ENCODE data around the gene OSR1. TPM values are rescaled to one million over a fixed set of nuclear protein-coding genes. Genes with fewer than 3 reads are reported as not detected.

OSR1 gene
- total RNA-seq, 6 experiments from 2014 or later, result 0.10 to 0.51 (median 0.12) TPM; not detected in 1

DNA sequence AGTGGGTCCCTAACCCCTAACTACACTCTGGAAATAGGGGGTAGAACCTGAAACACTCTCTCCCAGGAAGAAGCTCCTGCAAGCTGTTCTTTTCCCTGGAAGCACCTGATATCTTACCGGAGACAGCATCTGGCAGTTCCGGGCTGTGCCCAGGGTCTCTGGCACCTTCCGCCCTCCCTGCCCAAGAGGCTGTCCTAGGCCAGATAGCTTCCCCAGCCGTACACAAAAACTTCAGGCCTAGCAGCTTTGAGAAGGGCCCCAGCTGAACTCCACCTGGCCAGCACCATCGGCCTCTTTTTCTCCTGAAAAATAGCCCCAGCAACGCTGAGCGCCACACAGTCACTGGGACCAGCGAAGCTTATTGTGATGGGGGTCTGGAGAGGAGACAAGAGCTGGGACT, 9.7 kb downstream of the OSR1 start:
- Histone ChIP-seq H3K27me3 (peaks cover 7 to 27% of the 10 kb centered on the region in 2 donors), H3K4me1 (peaks cover 0 to 20% (median 7%) of the 10 kb centered on the region in 4 donors), H3K9me3 (no peaks in the 10 kb centered on the region), H3K27ac (peak overlapping the region in 1 of 3 donors; percentile 92), H3K4me3 (no peak overlapping the region), H3K36me3 (no peaks in the 10 kb centered on the region)
- ATAC-seq (no peak), DNase-seq (no peak)
- intact Hi-C loops (cut with DNase I), result no loop called here
- 80% methylated on average over 5 of the region's 8 CpGs for WGBS (ENCODE audit: insufficient coverage, low coverage, low lambda C conversion rate, missing lambda C conversion rate)
- no peak for TF ChIP-seq POLR2A (IDR thresholded peaks at IDR 0.05)
- TF ChIP-seq, protein P1, sequence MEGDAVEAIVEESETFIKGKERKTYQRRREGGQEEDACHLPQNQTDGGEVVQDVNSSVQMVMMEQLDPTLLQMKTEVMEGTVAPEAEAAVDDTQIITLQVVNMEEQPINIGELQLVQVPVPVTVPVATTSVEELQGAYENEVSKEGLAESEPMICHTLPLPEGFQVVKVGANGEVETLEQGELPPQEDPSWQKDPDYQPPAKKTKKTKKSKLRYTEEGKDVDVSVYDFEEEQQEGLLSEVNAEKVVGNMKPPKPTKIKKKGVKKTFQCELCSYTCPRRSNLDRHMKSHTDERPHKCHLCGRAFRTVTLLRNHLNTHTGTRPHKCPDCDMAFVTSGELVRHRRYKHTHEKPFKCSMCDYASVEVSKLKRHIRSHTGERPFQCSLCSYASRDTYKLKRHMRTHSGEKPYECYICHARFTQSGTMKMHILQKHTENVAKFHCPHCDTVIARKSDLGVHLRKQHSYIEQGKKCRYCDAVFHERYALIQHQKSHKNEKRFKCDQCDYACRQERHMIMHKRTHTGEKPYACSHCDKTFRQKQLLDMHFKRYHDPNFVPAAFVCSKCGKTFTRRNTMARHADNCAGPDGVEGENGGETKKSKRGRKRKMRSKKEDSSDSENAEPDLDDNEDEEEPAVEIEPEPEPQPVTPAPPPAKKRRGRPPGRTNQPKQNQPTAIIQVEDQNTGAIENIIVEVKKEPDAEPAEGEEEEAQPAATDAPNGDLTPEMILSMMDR (IDR thresholded peaks at IDR 0.05), result no peak

DNA sequence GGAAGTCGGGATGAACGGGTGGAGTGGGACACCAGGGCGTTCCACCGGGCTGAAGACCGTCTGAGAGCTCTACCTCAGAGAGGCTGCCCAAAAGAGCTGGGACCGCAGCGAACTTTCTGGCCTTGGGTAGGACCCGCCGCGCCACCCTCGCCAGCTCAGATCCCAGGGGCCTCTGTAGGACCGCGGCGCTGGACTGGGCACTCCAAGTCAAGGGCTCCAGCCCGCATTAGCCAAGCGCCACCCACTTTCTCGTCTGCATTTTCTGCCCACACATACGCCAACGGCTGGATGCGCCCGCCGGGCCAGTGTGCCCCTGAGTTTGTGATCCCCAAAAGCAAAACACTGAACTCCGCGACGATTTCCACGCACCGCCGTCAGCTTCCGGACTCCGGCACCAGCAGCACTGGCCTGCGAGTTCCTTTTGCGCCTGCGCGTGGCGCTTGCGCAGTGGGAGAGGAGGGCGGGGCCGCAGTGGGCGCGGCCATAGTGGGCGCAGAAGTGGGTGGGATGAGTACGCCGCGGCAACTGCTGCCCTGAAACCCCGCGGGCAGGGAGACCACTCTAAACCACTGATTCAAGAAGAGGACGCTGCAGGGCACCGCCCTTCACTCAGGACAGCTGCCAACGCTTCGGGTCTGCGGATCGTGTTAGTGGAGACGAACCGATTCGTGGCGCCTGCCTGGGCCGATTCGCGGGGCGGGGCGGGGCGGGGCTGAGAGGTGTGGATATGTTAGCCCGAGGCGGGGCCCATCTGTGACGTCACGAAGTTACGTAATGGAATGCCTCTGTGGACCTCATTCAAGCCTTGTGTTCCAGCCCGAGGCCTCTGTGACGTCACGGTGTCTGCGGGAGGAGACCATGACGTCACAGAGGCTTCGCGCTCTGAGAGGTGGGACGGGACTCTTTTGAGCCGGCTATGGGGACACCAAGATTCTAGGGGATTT, 10.5 kb downstream of the OSR1 start:
- TF ChIP-seq, protein P1 (IDR thresholded peaks at IDR 0.05), result peak in 1 of 4 donors; percentile 11
- peak; percentile 96 for TF ChIP-seq POLR2A (IDR thresholded peaks at IDR 0.05)
- ATAC-seq, result peak; percentile 91 to 93 (median 92)
- WGBS (ENCODE audit: insufficient coverage, low coverage, low lambda C conversion rate, missing lambda C conversion rate), result 1% methylated on average over 24 of the region's 76 CpGs
- DNase-seq, result peak; percentile 91 to 96 (median 95)
- peaks cover 0 to 20% (median 7%) of the 10 kb centered on the region in 4 donors for H3K4me1 ChIP-seq
- no peaks in the 10 kb centered on the region for H3K9me3 ChIP-seq
- intact Hi-C loops (cut with DNase I), result no loop called here
- peak overlapping the region; percentile 63 to 73 (median 71) for H3K4me3 ChIP-seq
- H3K27ac ChIP-seq, result peak overlapping the region; percentile 85 to 92 (median 88)
- H3K27me3 ChIP-seq, result peaks cover 7 to 19% of the 10 kb centered on the region in 2 donors
- no peaks in the 10 kb centered on the region for H3K36me3 ChIP-seq

DNA sequence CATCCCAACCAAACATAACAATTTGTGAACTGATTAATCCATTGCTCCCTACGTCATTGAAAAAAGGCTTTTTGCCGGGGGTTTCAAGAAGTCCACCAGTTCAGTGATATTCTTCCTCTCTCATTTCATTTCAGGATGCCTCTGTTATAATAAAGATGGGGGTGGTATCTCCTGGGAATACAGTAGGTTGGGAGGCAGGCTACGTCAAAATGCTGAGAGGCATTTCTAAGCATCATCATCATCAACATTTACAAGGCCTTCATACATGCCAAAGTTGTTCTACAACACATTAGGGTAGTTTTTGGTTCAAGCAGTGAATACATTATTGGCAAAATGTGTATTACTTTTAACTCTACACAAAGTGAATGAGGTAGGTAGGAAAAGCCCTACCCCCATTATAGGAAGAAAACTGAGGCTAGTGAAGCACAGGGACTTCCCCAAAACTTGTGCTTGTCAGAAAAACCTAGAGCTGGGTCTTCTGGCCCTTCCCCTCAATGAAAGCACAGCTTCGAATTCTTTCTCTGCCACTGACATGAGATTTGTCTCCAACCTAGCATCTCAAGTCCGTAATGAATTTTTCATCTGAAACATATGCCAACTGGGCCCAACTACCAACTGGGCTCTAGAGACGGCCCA, 11.3 kb downstream of the OSR1 start:
- H3K27ac ChIP-seq, result peak overlapping the region; percentile 85 to 92 (median 88)

DNA sequence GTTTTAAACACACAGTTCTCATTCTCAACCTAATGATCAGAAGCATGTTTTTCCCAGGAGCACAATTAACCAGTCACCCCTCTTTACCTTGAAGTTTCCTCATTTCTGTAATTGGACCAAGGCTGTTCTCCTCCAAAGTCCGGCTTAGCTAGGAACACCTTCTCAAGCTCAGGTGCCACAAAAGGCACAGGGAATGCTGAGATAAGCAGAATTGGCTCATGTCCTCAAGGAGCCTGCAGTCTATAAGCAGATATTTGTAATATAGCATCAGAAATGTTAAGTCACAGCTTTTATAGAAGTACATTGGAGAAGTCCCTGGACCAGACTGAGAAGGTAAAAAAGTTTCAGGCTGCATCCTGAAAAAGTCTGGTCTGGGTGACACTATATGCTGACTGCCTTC, 20.7 kb downstream of the OSR1 start:
- Histone ChIP-seq H3K4me1 (no peaks in the 10 kb centered on the region), H3K36me3 (no peaks in the 10 kb centered on the region), H3K9me3 (no peaks in the 10 kb centered on the region), H3K27me3 (no peaks in the 10 kb centered on the region), H3K4me3 (no peak overlapping the region), H3K27ac (no peak overlapping the region)
- 100% methylated on average over 1 of the region's 1 CpG for WGBS (ENCODE audit: insufficient coverage, low coverage, low lambda C conversion rate, missing lambda C conversion rate)
- DNase-seq, result no peak
- ATAC-seq, result no peak
- no peak for TF ChIP-seq POLR2A (IDR thresholded peaks at IDR 0.05)
- TF ChIP-seq, protein P1 (IDR thresholded peaks at IDR 0.05), result no peak
- intact Hi-C loops (cut with DNase I), result no loop called here

More for the DNA sequence above, 11.3 kb downstream of the OSR1 start:
- H3K4me1 ChIP-seq, result peaks cover 0 to 20% (median 6%) of the 10 kb centered on the region in 4 donors
- no peaks in the 10 kb centered on the region for H3K36me3 ChIP-seq
- TF ChIP-seq, protein P1 (IDR thresholded peaks at IDR 0.05), result no peak
- TF ChIP-seq POLR2A (IDR thresholded peaks at IDR 0.05), result no peak
- ATAC-seq (no peak), DNase-seq (no peak)
- peak overlapping the region; percentile 63 to 73 (median 71) for H3K4me3 ChIP-seq
- 32% methylated on average over 6 of the region's 6 CpGs for WGBS (ENCODE audit: insufficient coverage, low coverage, low lambda C conversion rate, missing lambda C conversion rate)
- peaks cover 7 to 11% of the 10 kb centered on the region in 2 donors for H3K27me3 ChIP-seq
- no peaks in the 10 kb centered on the region for H3K9me3 ChIP-seq
- intact Hi-C loops (cut with DNase I), result no loop called here

Measured in right lobe of liver (tissue), 6 donors.